ENCODE data around the gene BRD4. TPM values are rescaled to one million over a fixed set of nuclear protein-coding genes. Genes with fewer than 3 reads are reported as not detected.

The BRD4 gene
- total RNA-seq, 1 donor from 2014 or later, result 104 TPM

DNA sequence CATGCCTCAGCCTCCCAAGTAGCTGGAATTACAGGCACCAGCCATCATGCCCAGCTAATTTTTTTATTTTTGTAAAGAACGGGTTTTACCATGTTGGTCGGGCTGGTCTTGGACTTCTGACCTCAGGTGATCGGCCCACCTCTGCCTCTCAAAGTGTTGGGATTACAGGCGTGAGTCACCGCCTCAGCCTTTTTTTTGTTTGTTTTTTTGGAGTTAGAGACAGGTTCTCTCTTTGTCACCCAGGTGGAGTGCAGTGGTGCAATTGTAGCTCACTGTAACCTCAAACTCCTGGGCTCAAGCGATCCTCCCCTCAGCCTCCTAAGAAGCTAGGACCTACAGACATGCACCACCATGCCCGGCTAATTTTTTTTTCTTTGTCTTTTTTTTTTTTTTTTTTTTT lies 116.0 kb downstream of the BRD4 start:
- H3K27ac Mint-ChIP-seq (ENCODE audit: unreplicated experiment), result no peak overlapping the region

GRCh38 chr19:15213715-15214381 lies 118.5 kb downstream of the BRD4 start:
- Mint-ChIP-seq H3K4me1 (ENCODE audit: low read depth) (peaks cover 29% of the 10 kb centered on the region), H3K27me3 (ENCODE audit: low read depth) (no peaks in the 10 kb centered on the region), H3K9me3 (ENCODE audit: low read depth) (no peaks in the 10 kb centered on the region), H3K27ac (ENCODE audit: unreplicated experiment) (peak overlapping the region; percentile 84), H3K36me3 (ENCODE audit: low read depth) (no peaks in the 10 kb centered on the region), H3K4me3 (ENCODE audit: unreplicated experiment) (no peak overlapping the region)
- TF ChIP-seq, protein P1, sequence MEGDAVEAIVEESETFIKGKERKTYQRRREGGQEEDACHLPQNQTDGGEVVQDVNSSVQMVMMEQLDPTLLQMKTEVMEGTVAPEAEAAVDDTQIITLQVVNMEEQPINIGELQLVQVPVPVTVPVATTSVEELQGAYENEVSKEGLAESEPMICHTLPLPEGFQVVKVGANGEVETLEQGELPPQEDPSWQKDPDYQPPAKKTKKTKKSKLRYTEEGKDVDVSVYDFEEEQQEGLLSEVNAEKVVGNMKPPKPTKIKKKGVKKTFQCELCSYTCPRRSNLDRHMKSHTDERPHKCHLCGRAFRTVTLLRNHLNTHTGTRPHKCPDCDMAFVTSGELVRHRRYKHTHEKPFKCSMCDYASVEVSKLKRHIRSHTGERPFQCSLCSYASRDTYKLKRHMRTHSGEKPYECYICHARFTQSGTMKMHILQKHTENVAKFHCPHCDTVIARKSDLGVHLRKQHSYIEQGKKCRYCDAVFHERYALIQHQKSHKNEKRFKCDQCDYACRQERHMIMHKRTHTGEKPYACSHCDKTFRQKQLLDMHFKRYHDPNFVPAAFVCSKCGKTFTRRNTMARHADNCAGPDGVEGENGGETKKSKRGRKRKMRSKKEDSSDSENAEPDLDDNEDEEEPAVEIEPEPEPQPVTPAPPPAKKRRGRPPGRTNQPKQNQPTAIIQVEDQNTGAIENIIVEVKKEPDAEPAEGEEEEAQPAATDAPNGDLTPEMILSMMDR (IDR thresholded peaks at IDR 0.05), result no peak
- DNase-seq (ENCODE audit: low spot score), result no peak

More for the DNA sequence above, 116.0 kb downstream of the BRD4 start:
- Mint-ChIP-seq H3K4me1 (ENCODE audit: low read depth) (peaks cover 26% of the 10 kb centered on the region), H3K4me3 (ENCODE audit: unreplicated experiment) (no peak overlapping the region), H3K27me3 (ENCODE audit: low read depth) (no peaks in the 10 kb centered on the region), H3K36me3 (ENCODE audit: low read depth) (peaks cover 1% of the 10 kb centered on the region), H3K9me3 (ENCODE audit: low read depth) (no peaks in the 10 kb centered on the region)
- TF ChIP-seq, protein P1 (IDR thresholded peaks at IDR 0.05), result no peak
- DNase-seq (ENCODE audit: low spot score), result no peak

GRCh38 chr19:15212711-15213110 lies 119.6 kb downstream of the BRD4 start:
- TF ChIP-seq, protein P1 (IDR thresholded peaks at IDR 0.05), result no peak
- Mint-ChIP-seq H3K4me1 (ENCODE audit: low read depth) (peaks cover 29% of the 10 kb centered on the region), H3K4me3 (ENCODE audit: unreplicated experiment) (no peak overlapping the region), H3K27me3 (ENCODE audit: low read depth) (no peaks in the 10 kb centered on the region), H3K9me3 (ENCODE audit: low read depth) (no peaks in the 10 kb centered on the region), H3K36me3 (ENCODE audit: low read depth) (no peaks in the 10 kb centered on the region), H3K27ac (ENCODE audit: unreplicated experiment) (no peak overlapping the region)
- no peak for DNase-seq (ENCODE audit: low spot score)

DNA sequence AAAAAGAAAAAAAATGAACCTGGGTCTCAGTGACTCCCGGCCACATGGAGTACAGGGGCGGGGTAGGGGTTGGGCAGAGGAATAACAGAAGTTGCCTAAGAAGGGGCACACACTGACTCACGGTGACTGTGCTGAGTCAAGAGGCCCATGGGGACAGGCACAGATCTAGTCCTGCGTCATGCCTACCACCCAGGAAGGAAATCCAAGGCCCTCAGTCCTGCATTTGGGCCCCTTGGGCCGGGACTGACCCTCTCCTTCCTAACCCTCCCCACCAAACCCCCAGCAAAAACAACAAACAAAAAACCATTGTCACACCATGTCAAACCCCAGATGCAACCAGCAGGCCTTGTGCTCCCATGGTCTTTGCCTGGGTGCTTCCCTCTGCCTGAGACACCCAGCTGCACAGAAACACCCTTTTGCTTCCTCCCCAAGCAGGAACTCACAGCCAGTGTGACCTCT lies 122.0 kb downstream of the BRD4 start:
- Mint-ChIP-seq H3K9me3 (ENCODE audit: low read depth) (no peaks in the 10 kb centered on the region), H3K4me3 (ENCODE audit: unreplicated experiment) (no peak overlapping the region), H3K36me3 (ENCODE audit: low read depth) (no peaks in the 10 kb centered on the region), H3K27me3 (ENCODE audit: low read depth) (no peaks in the 10 kb centered on the region), H3K4me1 (ENCODE audit: low read depth) (peaks cover 27% of the 10 kb centered on the region), H3K27ac (ENCODE audit: unreplicated experiment) (peak overlapping the region; percentile 94)
- DNase-seq (ENCODE audit: low spot score), result no peak
- TF ChIP-seq, protein P1 (IDR thresholded peaks at IDR 0.05), result no peak

DNA sequence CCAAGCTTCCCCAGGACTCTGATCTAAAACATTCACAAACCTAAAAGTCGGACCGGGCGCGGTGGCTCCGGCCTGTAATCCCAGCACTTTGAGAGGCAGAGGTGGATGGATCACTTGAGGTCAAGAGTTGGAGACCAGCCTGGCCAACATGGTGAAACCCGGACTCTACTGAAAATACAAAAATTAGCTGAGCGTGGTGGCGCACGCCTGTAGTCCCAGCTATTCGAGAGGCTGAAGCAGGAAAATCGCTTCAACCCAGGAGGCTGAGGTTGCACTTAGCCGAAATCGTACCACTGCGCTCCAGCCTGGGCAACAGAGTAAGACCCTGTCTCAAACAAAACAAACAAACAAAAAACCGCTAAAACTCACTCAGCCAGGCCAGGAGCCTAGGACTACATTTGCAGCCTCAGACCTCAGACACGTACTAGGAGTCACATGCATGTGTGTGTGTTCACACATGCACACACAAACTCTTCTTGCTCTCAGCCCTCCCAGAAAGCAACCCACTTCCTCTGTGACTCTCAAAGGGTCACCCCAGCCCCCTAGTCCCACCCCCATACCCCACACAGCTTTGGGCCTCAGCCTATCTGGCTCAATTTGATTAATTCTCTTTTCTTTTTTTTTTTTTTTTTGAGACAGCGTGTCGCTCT lies 130.8 kb downstream of the BRD4 start:
- H3K27ac Mint-ChIP-seq (ENCODE audit: unreplicated experiment), result peak overlapping the region; percentile 70
- peaks cover 13% of the 10 kb centered on the region for H3K36me3 Mint-ChIP-seq (ENCODE audit: low read depth)
- H3K4me3 Mint-ChIP-seq (ENCODE audit: unreplicated experiment), result peak overlapping the region; percentile 72
- H3K4me1 Mint-ChIP-seq (ENCODE audit: low read depth), result peaks cover 28% of the 10 kb centered on the region
- TF ChIP-seq, protein P1 (IDR thresholded peaks at IDR 0.05), result no peak
- H3K27me3 Mint-ChIP-seq (ENCODE audit: low read depth), result no peaks in the 10 kb centered on the region
- no peak for DNase-seq (ENCODE audit: low spot score)
- H3K9me3 Mint-ChIP-seq (ENCODE audit: low read depth), result no peaks in the 10 kb centered on the region

Measured in chondrocyte (in vitro differentiated cells).